CD4-positive, alpha-beta T cell treated with Interleukin-4 for 1 hour (primary cell): Measurements from ENCODE around the gene TAAR9.
"Not testable (repeated sequence)": the region's sequence is repeated elsewhere in the genome, so short reads cannot be mapped to it uniquely, and the experiment has no call there.

Source experiments
- DNase-seq, 2 donors: peaks; one replicate each; pipeline ENCODE4 v3.0.0-alpha.2; 2020 to 2022

The TAAR9 gene

DNA sequence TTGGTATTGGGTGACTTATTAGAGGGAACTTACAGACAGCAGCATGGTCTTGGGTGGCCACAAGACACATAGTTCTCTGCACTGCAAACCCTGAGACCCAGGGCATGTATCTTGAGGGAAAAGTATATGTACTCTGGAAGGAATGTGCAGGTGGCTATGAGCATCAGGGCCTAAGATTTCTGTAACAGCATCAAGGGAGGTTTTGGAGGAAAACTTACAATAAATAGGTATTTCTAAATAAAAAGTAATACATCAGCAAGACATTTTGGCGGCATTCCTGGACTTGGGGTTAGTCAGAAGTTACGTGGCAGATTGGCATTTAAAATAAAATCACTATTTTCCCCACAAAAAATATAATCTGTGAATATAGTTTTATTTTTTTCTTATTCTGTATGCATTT lies 17.1 kb upstream of the TAAR9 start:
- DNase-seq: no peak

DNA sequence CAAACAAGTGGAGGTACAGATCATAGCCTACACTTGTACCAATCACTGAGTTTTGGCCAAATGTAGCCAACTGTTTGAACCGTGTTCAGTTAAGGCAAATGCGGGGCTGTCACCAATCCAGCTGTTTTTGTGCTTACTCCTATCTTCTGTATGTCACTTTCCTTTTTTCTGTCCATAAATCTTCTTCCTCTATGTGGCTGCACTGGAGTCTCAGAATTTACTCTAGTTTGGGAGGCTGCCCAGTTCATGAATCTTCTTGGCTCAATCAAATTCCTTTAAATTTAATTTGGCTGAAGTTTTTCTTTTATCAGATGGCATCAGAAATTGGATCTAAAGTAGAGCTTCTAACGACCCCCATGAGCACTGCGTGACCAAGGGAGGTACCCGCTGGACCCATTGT lies 13.4 kb upstream of the TAAR9 start:
- no peak for DNase-seq

DNA sequence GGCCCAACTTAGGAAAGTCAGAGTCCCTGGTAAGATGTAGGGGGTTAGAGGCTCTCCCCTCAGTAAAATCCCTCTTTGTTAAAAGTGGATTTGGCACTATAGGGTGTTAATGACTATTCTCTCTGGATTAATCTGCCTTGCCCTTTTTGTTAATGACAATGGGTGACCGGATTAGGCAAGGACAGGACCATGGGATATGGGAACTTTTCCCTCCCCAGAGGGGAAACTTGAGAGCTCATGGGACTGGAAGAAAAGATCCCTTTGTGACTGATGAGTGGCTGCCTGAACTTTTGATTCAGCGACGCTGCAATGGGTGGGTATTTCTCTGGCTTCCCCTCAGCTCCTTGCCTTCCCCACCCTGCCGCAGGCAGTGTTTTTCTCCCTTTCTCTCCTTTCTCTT lies 12.2 kb upstream of the TAAR9 start:
- DNase-seq: no peak

DNA sequence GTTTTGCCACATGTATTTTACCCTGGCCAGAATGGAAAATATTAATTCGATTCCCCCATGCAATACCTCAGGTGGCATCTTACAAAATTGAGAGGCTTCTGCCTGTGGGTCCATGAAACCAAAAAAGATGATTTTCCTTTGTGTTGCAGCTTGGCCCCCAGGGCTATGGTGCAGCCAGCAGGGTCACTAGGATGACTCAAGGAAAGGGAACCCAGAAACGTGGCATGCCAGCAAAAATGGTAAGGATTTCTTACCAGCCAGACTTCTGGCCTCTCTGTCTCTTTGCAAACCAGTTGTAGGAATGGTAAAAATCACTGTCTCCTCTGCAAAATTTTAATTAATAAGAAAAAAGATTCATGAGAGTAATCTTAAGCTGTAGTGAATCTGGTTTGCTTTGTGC lies 11.6 kb upstream of the TAAR9 start:
- DNase-seq: no peak

DNA sequence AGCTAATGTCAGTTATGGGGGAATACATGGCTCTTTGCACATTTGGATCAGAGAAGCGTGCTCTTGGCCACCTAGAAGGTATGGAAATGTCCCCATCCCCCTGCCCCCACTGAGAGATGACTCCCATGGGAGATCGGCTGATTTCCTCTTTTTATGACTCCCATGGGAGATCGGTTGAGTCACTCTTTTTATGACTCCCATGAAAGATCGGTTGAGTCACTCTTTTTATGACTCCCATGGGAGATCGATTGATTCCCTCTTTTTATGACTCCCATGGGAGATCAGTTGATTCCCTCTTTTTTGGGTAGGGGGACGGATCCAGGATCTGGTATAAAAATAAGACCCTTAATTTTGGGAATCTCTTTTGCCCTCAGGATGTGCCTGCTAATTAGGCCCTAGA lies 10.3 kb upstream of the TAAR9 start:
- DNase-seq: no peak

DNA sequence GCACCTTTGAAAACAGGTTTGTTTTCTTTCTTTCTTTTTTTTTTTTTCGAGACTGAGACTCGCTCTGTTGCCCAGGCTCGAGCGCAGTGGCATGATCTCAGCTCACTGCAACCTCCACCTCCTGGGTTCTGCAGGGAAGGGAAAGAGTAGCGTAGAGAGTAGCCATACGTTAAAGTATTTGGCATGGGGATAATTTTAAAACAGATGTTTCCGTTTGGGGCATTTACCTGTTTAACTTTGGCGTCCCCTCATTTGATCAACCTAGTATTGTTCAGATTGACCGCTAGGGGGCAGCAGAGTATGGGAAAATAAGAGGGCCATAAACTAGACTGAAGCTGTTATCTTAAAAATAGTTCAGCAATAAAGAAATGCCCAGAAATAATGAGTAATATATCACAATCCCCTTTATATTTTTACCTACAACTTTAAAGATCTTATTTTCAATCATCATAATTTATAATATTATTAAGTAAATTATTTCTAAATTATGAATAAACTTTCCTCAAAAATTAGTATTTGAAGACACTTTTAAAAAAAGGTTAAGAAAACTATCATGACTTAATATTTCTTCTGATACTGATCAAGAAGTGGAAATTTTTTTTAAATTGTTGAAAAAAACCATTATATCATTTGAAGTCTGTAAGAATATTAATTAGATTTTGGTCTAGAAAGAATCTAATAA lies 7.6 kb upstream of the TAAR9 start:
- DNase-seq: peak; percentile 61 to 70

DNA sequence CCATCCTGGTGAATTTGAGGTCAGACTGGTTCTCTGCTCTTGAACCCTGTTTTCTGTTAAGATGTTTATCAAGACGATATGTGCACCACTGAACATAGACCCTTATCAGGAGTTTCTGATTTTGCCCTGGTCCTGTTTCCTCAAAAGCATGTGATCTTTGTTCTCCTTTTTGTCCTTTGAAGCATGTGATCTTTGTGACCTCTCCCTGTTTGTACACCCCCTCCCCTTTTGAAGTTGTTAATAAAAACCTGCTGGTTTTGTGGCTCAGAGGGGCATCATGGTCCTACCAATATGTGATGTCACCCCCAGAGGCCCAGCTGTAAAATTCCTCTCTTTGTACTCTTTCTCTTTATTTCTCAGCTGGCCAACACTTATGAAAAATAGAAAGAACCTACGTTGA lies 3.5 kb upstream of the TAAR9 start:
- DNase-seq: not testable (repeated sequence)

DNA sequence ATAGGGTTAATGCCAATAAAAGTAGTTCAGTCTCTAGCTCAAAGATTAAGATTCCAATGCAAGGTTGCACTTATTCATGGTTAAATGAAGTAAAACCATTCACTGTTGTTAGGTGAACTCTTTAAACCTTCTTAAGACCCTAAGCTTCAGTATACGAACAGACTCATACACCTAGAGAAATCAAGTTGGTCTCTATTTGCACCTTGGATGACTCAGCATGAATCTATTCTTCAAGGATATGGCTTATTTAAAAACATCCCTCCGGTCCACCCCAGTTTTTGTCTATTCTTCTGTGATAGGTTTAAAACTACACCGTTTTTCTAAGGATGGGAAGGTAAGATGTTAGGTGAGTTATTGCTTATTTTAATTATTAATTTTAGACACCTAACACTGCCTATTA lies 932 bp upstream of the TAAR9 start:
- no peak for DNase-seq

DNA sequence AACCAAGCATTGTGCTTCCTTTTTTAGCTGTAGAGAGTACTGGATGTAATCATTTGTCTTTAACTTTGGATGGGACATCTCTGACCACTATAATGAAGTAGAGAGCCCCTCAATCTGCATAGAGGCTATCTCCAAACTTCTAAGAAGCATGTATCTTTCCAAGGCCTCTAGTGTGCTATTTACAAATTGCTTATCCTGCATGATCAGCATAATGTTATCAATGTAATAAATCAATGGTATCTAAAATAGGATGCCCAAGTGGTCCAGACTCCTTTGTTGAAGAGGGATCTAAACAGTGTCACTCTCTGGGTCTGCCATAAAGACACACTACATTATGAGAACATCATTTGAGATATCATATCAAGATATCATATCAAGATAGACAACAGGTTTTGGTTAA lies 6.7 kb downstream of the TAAR9 start:
- no peak for DNase-seq

DNA sequence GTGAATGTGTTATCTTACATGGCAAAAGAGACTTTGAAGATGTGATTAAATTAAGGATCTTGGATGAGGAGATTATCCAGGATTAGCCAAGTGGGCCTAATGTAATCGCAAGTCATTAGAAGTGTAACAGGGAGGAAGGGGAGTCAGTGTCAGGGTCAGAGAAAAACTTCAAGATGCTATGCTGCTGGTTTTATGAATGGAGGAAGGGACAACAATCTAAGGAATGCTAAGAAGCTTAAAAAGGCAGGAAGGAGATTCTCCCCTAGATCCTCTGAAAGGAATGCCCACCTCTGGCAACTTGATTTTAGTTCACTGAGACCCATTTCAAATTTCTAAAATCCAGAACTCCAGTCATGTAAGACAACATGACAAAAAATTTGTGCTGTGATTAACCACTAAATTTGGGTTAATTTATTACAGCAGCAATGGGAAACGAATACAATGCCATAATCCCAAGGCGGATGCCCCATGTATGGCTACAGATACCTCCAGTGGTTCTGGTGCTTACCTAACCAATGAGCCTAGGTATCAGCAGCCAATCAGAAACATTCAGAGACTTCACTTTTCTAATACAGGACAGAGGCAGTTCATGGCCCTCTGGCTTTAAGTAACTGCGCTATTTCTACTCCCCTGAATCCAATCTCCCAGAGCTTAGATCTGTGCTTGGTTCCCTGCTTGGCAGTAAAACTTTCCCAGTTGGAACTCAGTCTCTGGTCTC lies 10.8 kb downstream of the TAAR9 start:
- no peak for DNase-seq

DNA sequence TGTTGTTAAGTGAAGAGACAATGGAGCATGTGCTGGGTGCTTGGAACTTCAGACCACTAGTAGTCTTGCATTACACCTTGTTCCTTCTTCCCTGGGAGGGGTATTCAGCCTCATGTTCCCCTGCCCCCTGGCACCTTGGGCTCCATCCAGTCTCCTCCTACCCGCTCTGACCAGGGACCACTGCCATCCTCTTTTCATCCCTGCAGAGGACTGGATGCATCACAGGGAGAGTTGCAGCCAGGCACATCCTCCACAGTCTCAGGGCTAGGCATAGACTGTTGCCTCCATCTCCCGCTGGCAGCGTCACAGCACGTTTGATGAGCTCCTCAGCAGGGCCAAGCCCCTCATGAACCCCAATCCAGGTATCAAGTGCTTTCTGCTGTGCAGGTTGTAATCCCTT lies 13.1 kb downstream of the TAAR9 start:
- no peak for DNase-seq

DNA sequence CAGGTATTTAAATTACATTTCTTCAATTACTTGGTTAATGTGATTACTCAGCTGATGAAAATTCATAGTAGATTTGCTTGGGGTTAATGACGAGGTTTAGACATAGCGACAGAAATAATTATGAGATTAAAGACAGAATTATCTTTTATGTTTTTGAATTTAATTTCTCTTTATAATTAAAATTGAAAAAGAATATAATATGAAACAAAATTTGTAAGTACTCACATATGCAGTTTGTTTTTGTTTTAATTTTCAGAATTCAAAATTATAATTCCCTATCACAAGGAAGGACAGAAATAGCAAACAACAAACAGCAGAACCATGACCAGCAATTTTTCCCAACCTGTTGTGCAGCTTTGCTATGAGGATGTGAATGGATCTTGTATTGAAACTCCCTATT lies 14.3 kb downstream of the TAAR9 start, which contains the start of gene TAAR8:
TAAR8 (plus strand) TSS at position 301 of the 400 bp plus-strand sequence; CDS start at position 322, 21 bp downstream.
- DNase-seq: no peak

DNA sequence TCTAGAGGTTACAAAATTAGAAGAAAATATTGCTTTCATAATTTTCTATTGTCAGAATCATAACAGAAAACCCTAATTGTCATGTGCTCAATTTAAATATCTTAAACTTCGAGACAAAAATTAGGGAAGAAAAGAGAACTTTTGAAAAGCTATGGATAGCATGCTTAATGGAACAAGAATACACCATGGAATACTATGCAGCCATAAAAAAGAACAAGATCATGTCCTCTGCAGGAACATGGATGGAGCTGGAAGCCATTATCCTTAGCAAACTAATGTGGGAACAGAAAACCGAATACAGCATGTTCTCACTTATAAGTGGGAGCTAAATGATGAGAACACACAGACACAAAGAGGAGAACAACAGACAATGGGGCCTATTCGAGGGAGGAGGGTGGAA lies 22.0 kb downstream of the TAAR9 start:
- DNase-seq: not testable (repeated sequence)

DNA sequence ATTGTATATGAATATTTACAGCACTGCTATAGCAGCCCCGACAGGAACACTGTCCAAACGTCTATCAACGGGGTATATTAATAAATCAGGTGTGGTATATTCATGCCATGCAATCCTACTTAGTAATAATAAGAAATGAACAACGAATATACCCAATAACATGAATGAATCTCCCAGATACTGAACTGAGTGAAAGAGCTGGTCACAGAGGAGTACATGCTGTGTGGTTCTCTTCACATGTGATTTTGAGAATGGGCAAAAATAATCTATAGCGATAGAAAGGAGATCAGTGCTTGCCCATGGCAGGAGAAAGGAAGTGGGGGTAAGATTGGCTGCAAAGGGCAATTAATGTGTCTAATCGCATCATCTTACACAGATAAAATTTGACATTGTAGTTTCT lies 28.3 kb downstream of the TAAR9 start:
- DNase-seq: no peak

DNA sequence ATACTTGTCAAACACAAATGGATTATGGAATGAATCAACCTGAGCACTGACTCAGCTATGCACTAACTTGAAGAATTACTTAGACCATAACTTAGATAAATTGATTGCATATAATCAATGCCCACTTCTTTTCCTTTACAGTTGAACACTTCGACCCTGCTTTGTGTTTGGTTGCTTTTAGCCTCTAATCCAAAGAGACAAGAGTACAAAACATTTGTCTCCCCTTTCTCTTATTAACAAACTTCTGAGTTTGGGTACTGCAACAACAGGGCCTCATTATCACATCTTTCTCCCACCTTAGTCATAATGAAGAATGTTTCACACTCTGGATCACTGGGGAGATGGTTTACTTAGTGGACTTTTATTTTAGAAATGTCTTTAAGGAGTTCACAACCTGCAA lies 29.5 kb downstream of the TAAR9 start:
- DNase-seq: no peak

DNA sequence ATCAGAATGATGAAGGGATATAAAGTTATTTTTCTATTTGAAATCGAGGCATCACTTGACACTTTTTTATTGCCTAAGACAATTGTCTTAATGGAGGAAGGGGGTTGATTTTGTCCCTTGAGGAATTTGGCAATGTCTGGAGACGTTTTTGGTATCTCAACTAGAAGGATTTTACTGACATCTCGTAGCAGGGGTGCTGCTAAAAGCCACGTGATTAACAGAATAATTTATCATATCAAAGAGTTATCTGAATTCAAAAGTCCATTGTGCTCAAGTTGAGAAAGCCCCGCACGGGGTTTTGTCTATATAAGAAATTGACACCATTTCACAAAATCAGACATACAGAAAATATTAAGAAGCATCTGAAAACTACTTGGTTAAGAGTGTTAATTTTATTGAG lies 30.5 kb downstream of the TAAR9 start:
- DNase-seq: no peak

DNA sequence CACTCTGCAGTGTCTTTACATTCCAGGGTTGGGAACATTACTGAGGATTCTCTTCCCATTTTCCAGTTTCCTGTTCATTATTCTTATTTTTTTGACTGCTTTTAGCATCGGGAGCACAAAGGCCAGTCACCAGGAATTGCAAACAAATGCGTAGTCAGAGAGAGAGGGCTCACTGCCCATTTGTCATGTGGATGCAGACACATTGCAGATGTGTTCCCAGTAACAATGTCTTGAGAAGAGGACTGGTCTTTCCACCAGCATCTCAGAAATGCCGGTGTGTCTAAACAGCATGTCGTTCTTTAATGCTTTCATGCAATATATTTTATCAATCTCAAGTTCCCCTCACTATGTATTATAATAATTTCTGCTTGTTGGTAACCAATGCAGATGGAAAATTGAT lies 31.1 kb downstream of the TAAR9 start:
- no peak for DNase-seq

DNA sequence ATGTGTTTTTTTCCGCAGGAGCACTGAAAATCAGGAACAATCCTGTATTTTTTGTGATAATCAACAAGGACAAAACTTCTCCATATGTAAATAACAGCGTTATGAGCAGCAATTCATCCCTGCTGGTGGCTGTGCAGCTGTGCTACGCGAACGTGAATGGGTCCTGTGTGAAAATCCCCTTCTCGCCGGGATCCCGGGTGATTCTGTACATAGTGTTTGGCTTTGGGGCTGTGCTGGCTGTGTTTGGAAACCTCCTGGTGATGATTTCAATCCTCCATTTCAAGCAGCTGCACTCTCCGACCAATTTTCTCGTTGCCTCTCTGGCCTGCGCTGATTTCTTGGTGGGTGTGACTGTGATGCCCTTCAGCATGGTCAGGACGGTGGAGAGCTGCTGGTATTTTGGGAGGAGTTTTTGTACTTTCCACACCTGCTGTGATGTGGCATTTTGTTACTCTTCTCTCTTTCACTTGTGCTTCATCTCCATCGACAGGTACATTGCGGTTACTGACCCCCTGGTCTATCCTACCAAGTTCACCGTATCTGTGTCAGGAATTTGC lies 32.2 kb downstream of the TAAR9 start, which contains the start of gene TAAR6:
TAAR6 (plus strand) TSS at position 102 of the 557 bp plus-strand sequence; CDS start at position 102, 0 bp downstream.
- no peak for DNase-seq

DNA sequence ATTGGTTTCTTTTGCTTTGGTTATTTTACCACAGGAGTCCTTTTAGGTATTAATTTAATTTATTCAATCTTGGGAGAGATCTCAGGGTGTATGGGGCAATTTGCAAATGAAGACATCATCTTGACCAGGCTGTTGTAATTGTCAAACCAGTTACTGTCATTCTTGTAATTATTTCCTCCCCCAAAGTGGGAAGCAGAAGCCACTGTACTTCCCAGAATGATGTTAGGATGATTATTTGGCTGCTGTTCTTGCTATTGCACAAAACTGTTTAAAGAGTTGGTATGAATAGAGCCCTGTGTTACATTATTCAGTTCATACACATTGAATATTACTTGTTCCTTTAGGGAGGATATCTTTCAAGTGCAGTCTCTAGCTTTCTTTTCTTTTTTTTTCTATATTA lies 33.7 kb downstream of the TAAR9 start:
- DNase-seq: no peak

DNA sequence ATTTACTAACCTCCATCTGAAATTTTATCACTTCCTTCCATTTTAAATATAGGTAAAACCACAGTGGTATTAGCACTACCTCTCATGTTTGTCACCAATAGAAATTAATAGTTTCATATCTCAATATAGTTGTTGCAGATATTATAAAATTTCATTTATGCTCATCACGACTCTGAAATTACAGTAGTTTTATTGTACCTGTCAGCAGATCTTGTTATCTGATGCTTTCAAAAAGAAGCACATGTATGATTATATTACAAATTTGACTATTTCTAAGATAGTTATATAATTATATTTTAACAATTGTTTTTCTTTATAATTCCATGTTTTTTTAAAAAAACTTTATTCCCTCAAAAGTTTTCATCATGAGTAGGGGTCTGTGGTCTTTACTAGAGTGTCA lies 46.6 kb downstream of the TAAR9 start:
- DNase-seq: no peak

DNA sequence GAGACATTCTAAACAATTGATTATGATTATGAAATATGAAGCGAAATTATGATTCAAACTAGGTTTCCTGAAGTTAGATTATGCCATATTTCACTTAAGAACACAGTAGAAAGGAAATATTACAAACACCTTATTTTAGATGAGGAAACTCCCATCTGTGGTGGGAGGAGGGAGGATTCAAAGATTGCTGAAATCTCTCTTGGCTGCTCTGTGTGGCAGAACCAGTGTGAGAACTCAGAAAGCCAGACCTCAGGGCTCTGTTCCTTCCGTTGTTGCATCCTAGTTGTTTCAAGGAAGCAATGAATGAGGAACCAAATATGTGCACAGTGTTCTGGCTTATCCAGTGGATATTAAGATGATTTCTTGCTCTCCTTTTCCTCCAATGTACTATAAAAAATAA lies 49.3 kb downstream of the TAAR9 start:
- peak in 1 of 2 donors; percentile 14 for DNase-seq
